ENCODE data around the gene BAK1.

Gene BAK1

GRCh38 chr6:33622456-33623431 is 42.7 kb upstream of the BAK1 start:
- H3K27ac ChIP-seq (ENCODE audit: low read depth, low read length), result no peak overlapping the region
- H3K4me3 ChIP-seq (ENCODE audit: low read length), result peak overlapping the region; percentile 78
- H3K56ac ChIP-seq (ENCODE audit: low read length), result peak overlapping the region; percentile 92

GRCh38 chr6:33621711-33622388 is 41.8 kb upstream of the BAK1 start:
- no peak overlapping the region for H4K5ac ChIP-seq (ENCODE audit: low read length)
- no peaks in the 10 kb centered on the region for H3K27me3 ChIP-seq (ENCODE audit: insufficient read depth, low read length, poor library complexity)
- peak overlapping the region; percentile 92 for H3K56ac ChIP-seq (ENCODE audit: low read length)
- peaks cover 5% of the 10 kb centered on the region for H3K79me1 ChIP-seq (ENCODE audit: low read length)
- H3K9ac ChIP-seq (ENCODE audit: low read length), result peak overlapping the region; percentile 93
- no peak overlapping the region for H2BK120ac ChIP-seq (ENCODE audit: low read depth, low read length)
- H3K18ac ChIP-seq (ENCODE audit: low read length), result peak overlapping the region; percentile 82
- H3K4ac ChIP-seq (ENCODE audit: low read depth, low read length), result peak overlapping the region; percentile 75
- no peaks in the 10 kb centered on the region for H3K79me2 ChIP-seq (ENCODE audit: control insufficient read depth, insufficient read depth, low read length)
- no peak overlapping the region for H2AK5ac ChIP-seq (ENCODE audit: low read length)
- no peak overlapping the region for H4K8ac ChIP-seq (ENCODE audit: low read depth, low read length)
- no peak overlapping the region for H2BK15ac ChIP-seq (replicated peaks; ENCODE audit: low read depth)
- peak; percentile 73 for DNase-seq
- peaks cover 2% of the 10 kb centered on the region for H3K4me1 ChIP-seq (ENCODE audit: control insufficient read depth, low read depth, low read length)
- peak overlapping the region; percentile 86 for H3K4me2 ChIP-seq (ENCODE audit: low read length)
- peak overlapping the region; percentile 52 for H3K27ac ChIP-seq (ENCODE audit: low read depth, low read length)
- no peak overlapping the region for H3K23ac ChIP-seq (ENCODE audit: low read length)
- H3K4me3 ChIP-seq (ENCODE audit: low read length), result peak overlapping the region; percentile 78
- WGBS (ENCODE audit: extremely low coverage, insufficient coverage, low lambda C conversion rate), result no CpG with 5 or more reads among the region's 39 CpGs
- no peak overlapping the region for H2BK5ac ChIP-seq (ENCODE audit: low read length)
- H3K36me3 ChIP-seq (ENCODE audit: control insufficient read depth, insufficient read depth, low read length), result no peaks in the 10 kb centered on the region

More at GRCh38 chr6:33622456-33623431, 42.7 kb upstream of the BAK1 start:
- peaks cover 2% of the 10 kb centered on the region for H3K4me1 ChIP-seq (ENCODE audit: control insufficient read depth, low read depth, low read length)
- peak overlapping the region; percentile 86 for H3K4me2 ChIP-seq (ENCODE audit: low read length)
- peak; percentile 58 for DNase-seq
- H3K79me2 ChIP-seq (ENCODE audit: control insufficient read depth, insufficient read depth, low read length), result no peaks in the 10 kb centered on the region
- H3K36me3 ChIP-seq (ENCODE audit: control insufficient read depth, insufficient read depth, low read length), result no peaks in the 10 kb centered on the region
- H2AK5ac ChIP-seq (ENCODE audit: low read length), result no peak overlapping the region
- H3K23ac ChIP-seq (ENCODE audit: low read length), result no peak overlapping the region
- H4K5ac ChIP-seq (ENCODE audit: low read length), result no peak overlapping the region
- no peak overlapping the region for H2BK15ac ChIP-seq (replicated peaks; ENCODE audit: low read depth)
- no peak overlapping the region for H2BK5ac ChIP-seq (ENCODE audit: low read length)
- no peaks in the 10 kb centered on the region for H3K27me3 ChIP-seq (ENCODE audit: insufficient read depth, low read length, poor library complexity)
- peaks cover 5% of the 10 kb centered on the region for H3K79me1 ChIP-seq (ENCODE audit: low read length)
- WGBS (ENCODE audit: extremely low coverage, insufficient coverage, low lambda C conversion rate), result no CpG with 5 or more reads among the region's 12 CpGs
- no peak overlapping the region for H3K4ac ChIP-seq (ENCODE audit: low read depth, low read length)
- H2BK120ac ChIP-seq (ENCODE audit: low read depth, low read length), result no peak overlapping the region
- no peak overlapping the region for H4K8ac ChIP-seq (ENCODE audit: low read depth, low read length)
- no peak overlapping the region for H3K18ac ChIP-seq (ENCODE audit: low read length)
- peak overlapping the region; percentile 93 for H3K9ac ChIP-seq (ENCODE audit: low read length)

- peak within 1 kb of the TSS; percentile 52 for H3K27ac ChIP-seq (ENCODE audit: low read depth, low read length)
- no CpG with 5 or more reads among the region's 99 CpGs for WGBS (ENCODE audit: extremely low coverage, insufficient coverage, low lambda C conversion rate)
Measured at GRCh38 chr6:33620856-33621710, 41.0 kb upstream of the BAK1 start, which contains the start of gene ITPR3. Gene ITPR3, plus strand, starts transcription at chr6:33621322. Its CDS starts 281 bp downstream, at chr6:33621603.

GRCh38 chr6:33620158-33620855 is 40.2 kb upstream of the BAK1 start:
- H3K56ac ChIP-seq (ENCODE audit: low read length), result peak overlapping the region; percentile 90
- H3K4ac ChIP-seq (ENCODE audit: low read depth, low read length), result no peak overlapping the region
- no peak overlapping the region for H3K23ac ChIP-seq (ENCODE audit: low read length)
- no peaks in the 10 kb centered on the region for H3K27me3 ChIP-seq (ENCODE audit: insufficient read depth, low read length, poor library complexity)
- peak overlapping the region; percentile 98 for H3K4me2 ChIP-seq (ENCODE audit: low read length)
- WGBS (ENCODE audit: extremely low coverage, insufficient coverage, low lambda C conversion rate), result no CpG with 5 or more reads among the region's 29 CpGs
- H3K18ac ChIP-seq (ENCODE audit: low read length), result peak overlapping the region; percentile 94
- peaks cover 4% of the 10 kb centered on the region for H3K79me1 ChIP-seq (ENCODE audit: low read length)
- no peak overlapping the region for H2BK5ac ChIP-seq (ENCODE audit: low read length)
- H3K79me2 ChIP-seq (ENCODE audit: control insufficient read depth, insufficient read depth, low read length), result no peaks in the 10 kb centered on the region
- no peaks in the 10 kb centered on the region for H3K36me3 ChIP-seq (ENCODE audit: control insufficient read depth, insufficient read depth, low read length)
- no peak overlapping the region for H4K8ac ChIP-seq (ENCODE audit: low read depth, low read length)
- H2AK5ac ChIP-seq (ENCODE audit: low read length), result no peak overlapping the region
- H4K5ac ChIP-seq (ENCODE audit: low read length), result no peak overlapping the region
- no peak overlapping the region for H2BK15ac ChIP-seq (replicated peaks; ENCODE audit: low read depth)
- H2BK120ac ChIP-seq (ENCODE audit: low read depth, low read length), result no peak overlapping the region
- H3K9ac ChIP-seq (ENCODE audit: low read length), result peak overlapping the region; percentile 81
- peak; percentile 50 for DNase-seq
- peak overlapping the region; percentile 46 for H3K4me3 ChIP-seq (ENCODE audit: low read length)
- no peak overlapping the region for H3K27ac ChIP-seq (ENCODE audit: low read depth, low read length)
- peaks cover 2% of the 10 kb centered on the region for H3K4me1 ChIP-seq (ENCODE audit: control insufficient read depth, low read depth, low read length)

More at GRCh38 chr6:33620856-33621710, 41.0 kb upstream of the BAK1 start, which contains the start of gene ITPR3:
- Histone ChIP-seq H2BK120ac (ENCODE audit: low read depth, low read length) (peak within 1 kb of the TSS; percentile 19), H3K79me2 (ENCODE audit: control insufficient read depth, insufficient read depth, low read length) (no peaks in the 10 kb centered on the region), H3K18ac (ENCODE audit: low read length) (peak within 1 kb of the TSS; percentile 94), H3K27me3 (ENCODE audit: insufficient read depth, low read length, poor library complexity) (no peaks in the 10 kb centered on the region), H2BK15ac (replicated peaks; ENCODE audit: low read depth) (no peak within 1 kb of the TSS), H3K4me1 (ENCODE audit: control insufficient read depth, low read depth, low read length) (peaks cover 2% of the 10 kb centered on the region), H3K9ac (ENCODE audit: low read length) (peak within 1 kb of the TSS; percentile 93), H3K4ac (ENCODE audit: low read depth, low read length) (peak within 1 kb of the TSS; percentile 75), H3K4me3 (ENCODE audit: low read length) (peak within 1 kb of the TSS; percentile 78), H3K23ac (ENCODE audit: low read length) (peak within 1 kb of the TSS; percentile 24), H3K36me3 (ENCODE audit: control insufficient read depth, insufficient read depth, low read length) (no peaks in the 10 kb centered on the region), H4K8ac (ENCODE audit: low read depth, low read length) (no peak within 1 kb of the TSS), H4K5ac (ENCODE audit: low read length) (no peak within 1 kb of the TSS), H2BK5ac (ENCODE audit: low read length) (no peak within 1 kb of the TSS), H2AK5ac (ENCODE audit: low read length) (no peak within 1 kb of the TSS), H3K79me1 (ENCODE audit: low read length) (peaks cover 4% of the 10 kb centered on the region), H3K4me2 (ENCODE audit: low read length) (peak within 1 kb of the TSS; percentile 98), H3K56ac (ENCODE audit: low read length) (peak within 1 kb of the TSS; percentile 92)
- DNase-seq, result no peak
